Right lobe of liver (tissue), 4 donors: ENCODE data around the gene CARMIL1.

Experiments
- POLR2A ChIP-seq: fragments of 450-650 bp; IDR thresholded peaks from one replicate; pipeline ENCODE4 v1.6.1; 2017; ENCODE audit warnings: antibody characterized with exemption, mild to moderate bottlenecking
- TF ChIP-seq, protein P1 (sequence below), 4 donors: fragments of 200-600 bp in 3 of 4; fragments of 450-650 bp in 1 of 4; IDR thresholded peaks; one replicate each; pipeline versions ENCODE4 v1.5.1 to v1.8.0; 2016 to 2022; ENCODE audit warnings: antibody characterized with exemption in 4 of 4, mild to moderate bottlenecking in 2 of 4
- donor health status: DM: no; HTN: no; CAD: no.
- donor health status: DM: no; HTN: no; CAD: no.
- donor health status: DM: no; HTN: yes; CAD: no.

- no peak for TF ChIP-seq POLR2A
- TF ChIP-seq, protein P1, sequence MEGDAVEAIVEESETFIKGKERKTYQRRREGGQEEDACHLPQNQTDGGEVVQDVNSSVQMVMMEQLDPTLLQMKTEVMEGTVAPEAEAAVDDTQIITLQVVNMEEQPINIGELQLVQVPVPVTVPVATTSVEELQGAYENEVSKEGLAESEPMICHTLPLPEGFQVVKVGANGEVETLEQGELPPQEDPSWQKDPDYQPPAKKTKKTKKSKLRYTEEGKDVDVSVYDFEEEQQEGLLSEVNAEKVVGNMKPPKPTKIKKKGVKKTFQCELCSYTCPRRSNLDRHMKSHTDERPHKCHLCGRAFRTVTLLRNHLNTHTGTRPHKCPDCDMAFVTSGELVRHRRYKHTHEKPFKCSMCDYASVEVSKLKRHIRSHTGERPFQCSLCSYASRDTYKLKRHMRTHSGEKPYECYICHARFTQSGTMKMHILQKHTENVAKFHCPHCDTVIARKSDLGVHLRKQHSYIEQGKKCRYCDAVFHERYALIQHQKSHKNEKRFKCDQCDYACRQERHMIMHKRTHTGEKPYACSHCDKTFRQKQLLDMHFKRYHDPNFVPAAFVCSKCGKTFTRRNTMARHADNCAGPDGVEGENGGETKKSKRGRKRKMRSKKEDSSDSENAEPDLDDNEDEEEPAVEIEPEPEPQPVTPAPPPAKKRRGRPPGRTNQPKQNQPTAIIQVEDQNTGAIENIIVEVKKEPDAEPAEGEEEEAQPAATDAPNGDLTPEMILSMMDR (IDR thresholded peaks at IDR 0.05), result no peak
Measured at GRCh38 chr6:25279748-25280343, 672 bp downstream of the CARMIL1 start.
